Keratinocyte (primary cell): ENCODE measurements around the gene GJD3.
"Not testable (repeated sequence)": the region's sequence is repeated elsewhere in the genome, so short reads cannot be mapped to it uniquely, and the experiment has no call there.

Source experiments
- EZH2 ChIP-seq: IDR thresholded peaks from one replicate; pipeline ENCODE4 v1.6.1; 2012; ENCODE audit warnings: inconsistent platforms, mild to moderate bottlenecking, low read length, moderate library complexity
- TF ChIP-seq, protein P1 (sequence below), 3 experiments: IDR thresholded peaks in 1 of 3; conservative IDR thresholded peaks in 1 of 3; optimal IDR thresholded peaks in 1 of 3; 2 replicates in 2 of 3; 3 replicates in 1 of 3; pipeline versions ENCODE3 to v1.5.1; 2011; ENCODE audit warnings: low read length in 3 of 3, mild to moderate bottlenecking in 3 of 3, moderate library complexity in 2 of 3, control low read depth in 1 of 3, inconsistent platforms in 1 of 3; ENCODE audit not compliant: insufficient read depth in 2 of 3; ENCODE audit errors: extremely low read depth in 1 of 3

GRCh38 chr17:40414312-40414711, 49.8 kb upstream of the GJD3 start:
- TF ChIP-seq, protein P1, sequence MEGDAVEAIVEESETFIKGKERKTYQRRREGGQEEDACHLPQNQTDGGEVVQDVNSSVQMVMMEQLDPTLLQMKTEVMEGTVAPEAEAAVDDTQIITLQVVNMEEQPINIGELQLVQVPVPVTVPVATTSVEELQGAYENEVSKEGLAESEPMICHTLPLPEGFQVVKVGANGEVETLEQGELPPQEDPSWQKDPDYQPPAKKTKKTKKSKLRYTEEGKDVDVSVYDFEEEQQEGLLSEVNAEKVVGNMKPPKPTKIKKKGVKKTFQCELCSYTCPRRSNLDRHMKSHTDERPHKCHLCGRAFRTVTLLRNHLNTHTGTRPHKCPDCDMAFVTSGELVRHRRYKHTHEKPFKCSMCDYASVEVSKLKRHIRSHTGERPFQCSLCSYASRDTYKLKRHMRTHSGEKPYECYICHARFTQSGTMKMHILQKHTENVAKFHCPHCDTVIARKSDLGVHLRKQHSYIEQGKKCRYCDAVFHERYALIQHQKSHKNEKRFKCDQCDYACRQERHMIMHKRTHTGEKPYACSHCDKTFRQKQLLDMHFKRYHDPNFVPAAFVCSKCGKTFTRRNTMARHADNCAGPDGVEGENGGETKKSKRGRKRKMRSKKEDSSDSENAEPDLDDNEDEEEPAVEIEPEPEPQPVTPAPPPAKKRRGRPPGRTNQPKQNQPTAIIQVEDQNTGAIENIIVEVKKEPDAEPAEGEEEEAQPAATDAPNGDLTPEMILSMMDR (optimal IDR thresholded peaks at IDR 0.05 in 1 of 3, IDR thresholded peaks at IDR 0.05 in 1 of 3, conservative IDR thresholded peaks at IDR 0.05 in 1 of 3; ENCODE audit: extremely low read depth in 1 of 3, insufficient read depth in 2 of 3, low read length in 3 of 3): not testable (repeated sequence)
- TF ChIP-seq EZH2: not testable (repeated sequence)
